ENCODE results near the gene MEGF8.

MEGF8 gene

GRCh38 chr19:42357290-42357689 lies 31.9 kb downstream of the MEGF8 start:
- DNase-seq, result no peak

GRCh38 chr19:42360787-42361544 lies 35.5 kb downstream of the MEGF8 start:
- no peak for DNase-seq

GRCh38 chr19:42361545-42361910 lies 36.1 kb downstream of the MEGF8 start:
- no peak for DNase-seq

- no peak for DNase-seq
These were observed 36.9 kb downstream of the MEGF8 start for GRCh38 chr19:42362342-42362741.

- no peak for DNase-seq
These were observed 37.5 kb downstream of the MEGF8 start for GRCh38 chr19:42362891-42363440.

GRCh38 chr19:42363614-42364346 lies 38.3 kb downstream of the MEGF8 start:
- no peak for DNase-seq

GRCh38 chr19:42366673-42367072 lies 41.2 kb downstream of the MEGF8 start:
- DNase-seq, result no peak

- no peak for DNase-seq
These were observed 42.5 kb downstream of the MEGF8 start for GRCh38 chr19:42367929-42368328.

GRCh38 chr19:42368360-42368759 lies 42.9 kb downstream of the MEGF8 start:
- no peak for DNase-seq

- DNase-seq, result no peak
These were observed 43.3 kb downstream of the MEGF8 start for GRCh38 chr19:42368765-42369164.

- no peak for DNase-seq
These were observed 44.1 kb downstream of the MEGF8 start for GRCh38 chr19:42369433-42370067.

GRCh38 chr19:42370068-42370520 lies 44.7 kb downstream of the MEGF8 start:
- no peak for DNase-seq

- no peak for DNase-seq
These were observed 45.3 kb downstream of the MEGF8 start for GRCh38 chr19:42370626-42371175.

GRCh38 chr19:42374826-42375376 lies 49.5 kb downstream of the MEGF8 start:
- DNase-seq, result no peak

GRCh38 chr19:42375415-42376176 lies 50.2 kb downstream of the MEGF8 start:
- no peak for DNase-seq

- DNase-seq, result no peak
These were observed 50.7 kb downstream of the MEGF8 start for GRCh38 chr19:42376177-42376555.

- DNase-seq, result no peak
These were observed 53.1 kb downstream of the MEGF8 start for GRCh38 chr19:42378225-42379215.

- DNase-seq, result no peak
These were observed 54.7 kb downstream of the MEGF8 start for GRCh38 chr19:42380155-42380554.

- DNase-seq, result peak; percentile 76
These were observed 61.7 kb downstream of the MEGF8 start for GRCh38 chr19:42386974-42387707.

GRCh38 chr19:42388851-42389489 lies 63.5 kb downstream of the MEGF8 start:
- DNase-seq, result no peak
